CD4-positive, alpha-beta T cell treated with Interleukin-17A for 1 hour (primary cell): ENCODE results near the gene MYL3.
"Not testable (repeated sequence)": the region's sequence is repeated elsewhere in the genome, so short reads cannot be mapped to it uniquely, and the experiment has no call there.

Experiments
- DNase-seq: peaks from one replicate; pipeline ENCODE4 v3.0.0-alpha.2; 2020

MYL3 gene

DNA sequence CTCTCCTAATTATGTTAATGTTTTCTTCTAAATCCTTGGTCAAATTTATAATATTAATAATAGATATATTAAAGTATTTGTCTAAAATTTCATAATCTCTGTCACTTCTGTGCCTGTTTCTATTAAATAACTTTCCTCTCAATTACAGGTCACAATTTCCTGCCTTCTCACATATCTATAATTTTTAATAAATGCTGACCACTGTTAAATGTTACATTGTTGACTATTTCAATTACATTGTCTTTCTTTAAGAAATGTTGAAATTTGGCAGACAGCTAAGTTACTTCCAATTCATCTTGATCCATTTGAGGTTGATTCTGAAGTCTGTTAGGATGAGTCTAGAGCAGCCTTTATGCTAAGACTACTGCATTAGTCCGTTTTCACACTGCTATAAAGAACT, 41.7 kb downstream of the MYL3 start:
- DNase-seq, result no peak

DNA sequence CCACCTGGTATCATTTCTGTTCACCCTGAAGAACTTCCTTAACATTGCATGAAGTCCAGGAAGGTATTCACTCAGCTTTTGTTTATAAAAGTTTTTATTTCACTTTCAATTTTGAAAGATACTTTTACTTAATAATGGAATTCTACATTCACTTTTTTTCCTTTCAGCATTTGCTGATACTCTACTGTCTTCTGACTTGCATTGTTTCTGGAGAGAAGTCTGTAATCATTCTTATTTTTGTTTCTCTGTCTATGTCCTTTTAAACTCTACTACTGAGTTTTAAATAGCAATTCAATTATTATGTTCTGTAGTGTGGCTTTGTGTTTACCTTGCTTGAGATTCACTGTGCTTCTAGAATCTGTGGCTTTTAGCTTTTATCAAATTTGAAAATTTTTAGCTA, 42.4 kb downstream of the MYL3 start:
- DNase-seq, result no peak

DNA sequence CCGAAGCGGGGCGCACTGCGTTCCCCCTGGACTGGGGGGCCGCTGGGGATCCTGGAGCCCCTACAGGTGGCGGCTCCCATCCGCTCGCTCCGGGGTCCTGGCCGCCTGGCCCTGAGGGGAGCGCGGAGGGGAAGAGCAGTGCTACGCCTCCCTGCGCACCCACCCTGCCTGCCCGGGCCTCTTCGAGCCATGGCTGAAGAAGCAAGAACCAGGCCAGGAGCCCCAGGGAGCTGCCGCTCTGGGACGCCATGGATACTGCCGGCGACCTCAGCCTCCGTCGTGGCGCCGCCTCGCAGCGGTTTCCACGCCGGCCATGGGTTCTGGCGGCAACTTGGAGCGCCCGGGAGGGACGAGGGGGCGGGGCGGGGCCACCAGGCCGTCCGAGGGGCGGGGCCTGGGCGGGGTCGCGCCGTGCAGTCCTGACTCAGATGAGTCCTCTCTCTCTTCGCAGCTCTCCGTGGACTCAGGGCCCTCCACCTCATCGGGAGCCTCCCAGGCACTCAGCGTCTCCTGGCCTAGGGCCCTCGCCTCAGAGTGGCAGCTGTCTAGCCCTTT, 50.9 kb downstream of the MYL3 start:
- peak; percentile 65 for DNase-seq

DNA sequence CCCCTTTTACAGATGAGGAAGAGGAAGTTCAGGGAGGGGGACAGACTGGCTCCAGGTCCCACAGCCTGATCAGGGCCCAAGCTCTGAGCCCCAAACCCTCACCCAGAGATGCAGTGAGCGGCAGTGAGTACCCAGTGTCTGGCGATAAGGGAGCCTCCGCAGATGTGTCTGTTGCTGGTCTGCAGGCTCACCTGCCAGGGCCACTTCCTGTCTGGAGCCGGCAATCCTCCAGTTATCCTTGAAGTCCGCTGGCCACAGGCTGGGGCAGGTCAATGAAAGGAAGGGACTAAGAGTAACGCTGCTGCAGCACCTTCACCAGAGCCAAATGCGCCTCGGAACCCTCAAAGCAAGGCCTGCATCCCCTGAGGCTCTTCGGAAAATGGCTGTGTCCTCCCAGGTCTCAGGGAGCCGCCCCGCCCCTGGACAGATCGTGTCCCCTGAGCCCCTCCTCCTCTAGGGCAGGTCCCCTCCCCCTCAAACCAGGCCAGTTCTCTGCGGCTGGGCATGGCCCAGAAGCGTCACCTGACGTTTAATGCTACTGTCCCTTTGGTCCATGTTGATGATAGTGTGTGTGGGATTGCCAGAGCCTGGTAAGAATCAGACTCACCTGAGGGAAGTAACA, 51.5 kb downstream of the MYL3 start:
- DNase-seq, result no peak

DNA sequence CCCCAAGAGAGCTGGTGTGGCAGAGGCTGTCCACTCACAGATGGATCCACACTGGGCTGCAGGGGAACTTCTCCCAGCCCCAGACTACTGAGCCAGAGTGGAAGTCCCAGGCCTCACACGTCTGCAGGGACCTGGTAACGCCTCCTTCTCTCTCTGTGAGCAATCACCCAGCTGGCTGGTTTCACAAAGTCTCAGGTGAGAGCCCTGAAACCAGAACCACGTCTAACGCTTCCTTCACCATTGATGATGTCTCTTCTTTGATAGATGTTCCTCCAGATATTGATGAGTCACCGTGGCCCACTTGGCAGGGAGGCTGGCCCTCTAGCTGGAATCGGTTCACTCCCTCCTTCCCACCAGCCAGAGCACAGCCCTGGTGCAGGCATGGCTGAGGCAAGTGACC, 54.5 kb downstream of the MYL3 start:
- DNase-seq, result not testable (repeated sequence)
